MCF 10A (cell line): Measurements from ENCODE around the gene C3orf22. TPM values are rescaled to one million over a fixed set of nuclear protein-coding genes. Genes with fewer than 3 reads are reported as not detected.

Experiments
- BruUV-seq: library from RNA; stranded (reverse); fragments of 400-500 nt; replicated peaks from 2 replicates; lab custom pipeline; 2021; lab: Mats Ljungman, UMichigan
- CTCF ChIA-PET: fragments of 300-600 bp; sonication (Branson Sonifier 250); formaldehyde crosslinking; extraction: SDS; loops from one replicate; lab custom pipeline; 2021; ENCODE audit warnings: antibody characterized with exemption, inconsistent platforms; lab: Yijun Ruan, JAX
- POLR2A ChIA-PET: fragments of 300-600, 350-650 bp; sonication (Branson Sonifier 250); formaldehyde crosslinking; extraction: SDS; loops from one replicate; lab custom pipeline; 2020; ENCODE audit warnings: antibody characterized with exemption, inconsistent platforms; lab: Yijun Ruan, JAX
- DNase-seq: peaks from one replicate; pipeline ENCODE4 v3.0.0-alpha.2; 2018; ENCODE audit not compliant: unreplicated experiment
- H3K27ac Mint-ChIP-seq: one replicate; pipeline ENCODE4 v1.8.0; 2022; ENCODE audit warnings: mild to moderate bottlenecking, low read depth, mixed read lengths; ENCODE audit not compliant: unreplicated experiment
- H3K27me3 Mint-ChIP-seq: one replicate; pipeline ENCODE4 v1.8.0; 2022; ENCODE audit warnings: mixed read lengths; ENCODE audit not compliant: insufficient read depth, unreplicated experiment
- H3K36me3 Mint-ChIP-seq: one replicate; pipeline ENCODE4 v1.8.0; 2022; ENCODE audit warnings: mild to moderate bottlenecking, moderate library complexity, mixed read lengths; ENCODE audit not compliant: insufficient read depth, unreplicated experiment
- H3K4me1 Mint-ChIP-seq: one replicate; pipeline ENCODE4 v1.8.0; 2022; ENCODE audit warnings: mixed read lengths; ENCODE audit not compliant: insufficient read depth, unreplicated experiment
- H3K4me3 Mint-ChIP-seq: one replicate; pipeline ENCODE4 v1.8.0; 2022; ENCODE audit warnings: mild to moderate bottlenecking, moderate library complexity, mixed read lengths; ENCODE audit not compliant: unreplicated experiment
- H3K9me3 Mint-ChIP-seq: one replicate; pipeline ENCODE4 v1.8.0; 2022; ENCODE audit warnings: mixed read lengths; ENCODE audit not compliant: unreplicated experiment
- CTCF ChIP-seq: fragments of 200-600 bp; IDR thresholded peaks from one replicate; pipeline ENCODE4 v1.8.0; 2022; ENCODE audit warnings: antibody characterized with exemption, mild to moderate bottlenecking; ENCODE audit not compliant: unreplicated experiment
- intact Hi-C: fragments of 100-400 bp; cut with micrococcal nuclease; formaldehyde crosslinking; loops from 2 replicates; pipeline ENCODE4 v1.14.1; 2022
- total RNA-seq: library from RNA; stranded (reverse); gene quantifications from 2 replicates; pipeline ENCODE4 v1.2.3, GENCODE V29; 2022

C3orf22 gene
- total RNA-seq, 1 experiment from 2014 or later: not detected

GRCh38 chr3:126568776-126569342 lies 10.1 kb upstream of the C3orf22 start:
- BruUV-seq: no TSS peak
- Mint-ChIP-seq H3K36me3 (no peaks in the 10 kb centered on the region), H3K27ac (no peak overlapping the region), H3K27me3 (peaks cover 15% of the 10 kb centered on the region), H3K9me3 (no peaks in the 10 kb centered on the region), H3K4me3 (no peak overlapping the region), H3K4me1 (no peaks in the 10 kb centered on the region)
- POLR2A ChIA-PET: no interaction called here
- CTCF ChIA-PET: no interaction called here
- intact Hi-C loops: no loop called here
- DNase-seq: no peak
- no peak for TF ChIP-seq CTCF

- intact Hi-C loops: no loop called here
- DNase-seq: peak; percentile 9
- BruUV-seq: no TSS peak
- Mint-ChIP-seq H3K27me3 (peaks cover 25% of the 10 kb centered on the region), H3K4me3 (no peak overlapping the region), H3K36me3 (no peaks in the 10 kb centered on the region), H3K9me3 (no peaks in the 10 kb centered on the region), H3K4me1 (no peaks in the 10 kb centered on the region), H3K27ac (no peak overlapping the region)
- ChIA-PET POLR2A (no interaction called here), CTCF (no interaction called here)
- no peak for TF ChIP-seq CTCF
Observed at GRCh38 chr3:126567696-126568438, 9.1 kb upstream of the C3orf22 start.

DNA sequence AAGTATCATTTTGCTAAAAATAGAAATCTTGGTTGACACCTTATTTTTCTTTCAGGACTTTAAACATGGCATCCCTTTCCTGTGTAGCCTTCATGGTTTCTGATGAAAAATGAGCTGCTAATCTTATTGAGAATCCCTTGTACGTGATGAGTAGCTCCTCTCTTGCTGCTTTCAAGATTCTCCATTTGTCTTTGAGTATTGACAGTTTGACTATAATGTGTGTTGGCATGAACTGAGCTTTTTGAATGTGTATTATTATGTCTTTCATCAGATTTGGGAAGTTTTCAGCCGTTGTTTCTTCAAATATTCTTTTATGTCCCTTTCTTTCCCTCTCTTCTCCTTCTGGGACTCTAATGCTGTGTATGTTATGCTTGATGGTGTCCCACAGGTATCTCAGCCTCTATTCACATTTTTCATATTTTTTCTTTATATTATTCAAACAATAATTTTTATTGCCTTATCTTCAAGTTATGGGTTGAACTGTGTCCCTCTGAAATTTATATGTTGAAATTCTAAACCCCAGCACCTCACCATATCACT lies 4.1 kb upstream of the C3orf22 start:
- intact Hi-C loops: no loop called here
- Mint-ChIP-seq H3K4me1 (no peaks in the 10 kb centered on the region), H3K36me3 (no peaks in the 10 kb centered on the region), H3K27ac (no peak overlapping the region), H3K27me3 (peaks cover 66% of the 10 kb centered on the region), H3K4me3 (no peak overlapping the region), H3K9me3 (no peaks in the 10 kb centered on the region)
- POLR2A ChIA-PET: no interaction called here
- TF ChIP-seq CTCF: no peak
- DNase-seq: no peak
- CTCF ChIA-PET: interaction anchor here (0.5 to 2.4 kb wide), 2 partner anchors 26 to 40 kb away, joined by 3 to 6 read pairs; no protein-coding TSS in a partner anchor
- BruUV-seq: no TSS peak

- ChIA-PET CTCF (no interaction called here), POLR2A (no interaction called here)
- Mint-ChIP-seq H3K27me3 (peaks cover 40% of the 10 kb centered on the region), H3K27ac (no peak overlapping the region), H3K36me3 (no peaks in the 10 kb centered on the region), H3K4me3 (no peak overlapping the region), H3K9me3 (no peaks in the 10 kb centered on the region), H3K4me1 (no peaks in the 10 kb centered on the region)
- BruUV-seq: no TSS peak
- no peak for DNase-seq
- intact Hi-C loops: no loop called here
- TF ChIP-seq CTCF: no peak
Observed at GRCh38 chr3:126557761-126558160, 971 bp downstream of the C3orf22 start.
